ENCODE data around the gene CRADD.
"Not testable (repeated sequence)": the region's sequence is repeated elsewhere in the genome, so short reads cannot be mapped to it uniquely, and the experiment has no call there.

Gene CRADD

GRCh38 chr12:93737457-93738198, 60.5 kb downstream of the CRADD start:
- DNase-seq (ENCODE audit: low read depth): no peak

DNA sequence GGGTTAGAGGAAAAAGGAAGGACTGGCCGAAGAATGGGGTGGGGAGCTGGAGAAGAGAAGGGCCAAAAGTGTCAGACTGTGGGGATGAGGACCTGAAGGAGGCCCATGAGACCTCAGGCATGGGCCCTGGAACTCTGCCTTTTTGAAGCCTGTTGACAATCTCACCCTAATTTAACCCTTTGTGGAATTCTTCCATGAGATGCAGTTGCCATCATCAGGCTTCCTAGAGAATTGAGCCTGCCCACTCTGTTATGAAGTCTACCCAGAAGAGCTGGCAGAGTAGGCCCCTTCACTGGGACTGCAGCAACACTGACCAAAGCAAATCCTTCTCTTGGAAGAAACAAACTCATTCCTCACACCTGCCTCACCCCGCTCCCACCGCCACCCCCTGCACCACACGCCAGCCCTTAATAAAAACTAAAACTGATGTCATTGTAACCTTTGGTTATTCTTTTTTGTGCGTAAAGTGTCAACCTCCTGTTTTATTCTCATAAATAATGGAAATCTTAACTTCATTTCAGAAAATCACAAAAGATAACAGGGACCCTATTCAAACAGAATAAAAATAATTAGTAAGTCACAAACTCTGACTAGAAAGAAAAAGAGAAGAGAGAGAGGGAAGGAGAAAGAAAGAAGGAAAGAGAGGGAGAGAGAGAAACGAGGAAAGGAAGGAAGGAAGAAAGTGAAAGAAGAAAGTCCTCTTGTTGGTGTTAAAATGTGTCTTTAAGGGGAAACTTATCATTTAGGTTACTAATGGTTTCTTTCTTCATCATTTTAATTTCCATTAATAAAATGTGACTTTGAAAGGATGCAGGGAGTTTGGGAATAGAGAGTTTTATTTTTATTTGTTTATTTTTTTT, 61.3 kb downstream of the CRADD start:
- no peak for DNase-seq (ENCODE audit: low read depth)

GRCh38 chr12:93740751-93741150, 63.6 kb downstream of the CRADD start:
- DNase-seq (ENCODE audit: low read depth): no peak

- no peak for DNase-seq (ENCODE audit: low read depth)
Observed at GRCh38 chr12:93741659-93742109, 64.5 kb downstream of the CRADD start.

DNA sequence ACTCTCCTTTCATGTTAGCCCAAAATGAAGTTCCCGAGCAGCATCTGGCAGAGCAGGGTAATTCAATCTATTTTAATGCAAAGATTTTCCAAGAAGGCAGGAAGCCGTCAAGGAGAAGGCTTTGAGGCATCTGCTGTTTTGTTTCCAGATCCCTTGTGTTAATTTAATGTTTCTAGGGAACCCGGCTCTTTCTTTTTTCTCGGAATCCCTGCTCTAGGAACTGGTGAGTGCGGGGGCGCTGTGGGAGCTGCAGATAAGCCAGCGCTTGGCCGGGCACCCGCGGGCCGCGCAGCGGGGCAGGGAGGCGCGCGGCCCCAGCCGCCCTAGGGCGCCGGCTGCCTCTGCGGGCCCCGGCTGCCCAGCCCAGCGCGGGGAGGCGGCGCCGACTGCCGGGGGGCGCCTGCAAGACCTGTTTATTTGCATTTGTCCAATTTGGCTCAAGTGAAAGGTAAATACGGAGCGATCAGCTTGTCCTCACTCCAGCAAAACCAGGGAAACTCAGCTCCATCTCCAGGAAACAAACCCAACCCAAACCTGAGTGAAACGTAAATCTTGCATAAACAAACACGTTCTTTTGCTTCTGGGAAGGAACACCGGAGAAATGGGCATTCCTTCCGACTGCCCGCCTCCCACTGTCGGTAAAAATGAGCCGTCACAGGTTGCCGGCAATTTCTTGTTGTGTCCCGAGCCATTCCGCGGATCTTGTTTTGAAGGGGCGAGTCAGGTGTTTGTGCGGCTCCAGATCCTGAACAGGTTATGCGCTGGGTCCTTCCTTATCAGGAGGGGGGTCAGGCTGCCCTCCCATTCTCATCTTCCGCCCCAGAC, 65.1 kb downstream of the CRADD start:
- DNase-seq (ENCODE audit: low read depth): peak; percentile 13

- no peak for DNase-seq (ENCODE audit: low read depth)
Observed at GRCh38 chr12:93743229-93743998, 66.2 kb downstream of the CRADD start.

DNA sequence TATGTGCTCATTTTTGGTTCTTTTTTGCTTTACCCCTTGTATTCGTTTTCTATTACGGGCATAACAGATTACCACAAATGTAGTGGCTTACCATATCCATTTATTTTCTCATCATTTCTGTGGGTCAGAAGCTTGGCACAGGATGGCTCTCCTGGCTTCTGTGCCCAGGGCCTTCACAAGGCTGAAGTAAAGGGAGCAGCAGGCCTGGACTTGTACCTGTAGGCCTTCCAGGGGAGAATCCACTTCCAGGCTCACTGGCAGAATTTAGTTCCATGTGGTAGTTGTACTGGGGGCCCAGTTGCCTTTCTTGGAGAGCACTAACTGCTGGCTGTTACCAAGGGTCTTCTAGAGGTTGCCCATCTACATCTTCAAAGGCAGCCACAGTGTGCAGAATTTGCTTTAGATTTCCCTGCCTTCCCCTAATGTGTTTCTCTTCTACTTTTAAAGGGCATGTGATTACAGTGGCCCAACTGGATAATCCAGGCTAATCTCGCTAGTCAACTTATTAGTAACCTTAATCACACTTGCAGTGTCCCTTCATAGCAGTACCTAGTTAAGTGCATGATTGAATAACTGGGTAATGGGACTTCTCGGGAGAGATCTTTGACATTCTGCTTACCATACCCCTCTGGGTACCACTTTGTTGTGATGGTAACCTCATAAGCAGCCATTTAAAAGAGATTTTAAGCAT, 67.0 kb downstream of the CRADD start:
- no peak for DNase-seq (ENCODE audit: low read depth)

DNA sequence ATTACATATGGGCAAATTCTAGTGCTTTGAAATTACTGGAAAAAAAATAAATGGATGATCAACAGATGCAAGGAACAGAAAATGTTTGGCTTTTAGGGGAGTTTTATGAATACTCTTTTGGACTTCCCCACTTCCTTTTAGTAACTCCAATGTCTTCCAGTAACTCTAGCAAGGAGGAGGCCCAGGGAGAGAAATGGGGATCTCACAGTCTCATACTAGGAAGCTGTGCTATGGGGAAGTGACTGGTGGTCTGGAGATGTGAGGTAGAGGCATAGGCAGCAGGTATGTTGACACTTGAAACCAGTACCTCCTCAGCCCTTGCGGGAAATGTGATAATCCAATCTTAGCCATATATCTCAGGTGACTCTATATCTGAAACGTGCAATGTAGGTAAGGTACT, 68.1 kb downstream of the CRADD start:
- DNase-seq (ENCODE audit: low read depth): no peak

DNA sequence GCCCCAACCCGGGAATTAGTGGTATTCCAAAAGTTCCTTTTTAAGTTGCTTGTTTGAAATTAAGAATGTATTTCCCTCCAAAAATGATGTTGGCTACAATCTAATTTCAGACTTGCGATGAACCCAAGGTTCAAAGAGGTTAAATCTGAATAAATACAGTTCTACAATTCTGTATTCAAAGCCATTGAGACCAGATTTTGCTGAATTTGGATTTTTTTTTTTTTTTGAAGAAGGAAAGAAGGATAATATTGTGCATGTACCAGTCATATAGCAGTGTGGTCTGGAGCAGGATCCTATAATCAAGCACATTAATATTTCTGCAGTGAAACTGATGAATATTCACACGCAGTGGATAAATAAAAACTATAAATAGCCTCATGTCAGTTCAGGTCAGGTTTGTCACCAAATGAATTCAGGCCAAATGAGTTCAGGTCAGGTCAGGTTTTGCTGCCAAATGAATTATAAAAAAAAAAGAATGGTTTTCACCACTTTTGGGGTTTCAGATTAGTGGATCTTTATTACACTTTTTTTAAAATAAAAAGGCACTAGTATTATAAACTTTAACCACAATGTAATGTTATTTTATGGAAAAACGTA, 69.5 kb downstream of the CRADD start:
- no peak for DNase-seq (ENCODE audit: low read depth)

- DNase-seq (ENCODE audit: low read depth): no peak
Observed at GRCh38 chr12:93748672-93749383, 71.7 kb downstream of the CRADD start.

- DNase-seq (ENCODE audit: low read depth): no peak
Observed at GRCh38 chr12:93749515-93749914, 72.3 kb downstream of the CRADD start.

GRCh38 chr12:93750056-93750455, 72.9 kb downstream of the CRADD start:
- DNase-seq (ENCODE audit: low read depth): no peak

GRCh38 chr12:93751864-93752610, 74.9 kb downstream of the CRADD start:
- DNase-seq (ENCODE audit: low read depth): no peak

DNA sequence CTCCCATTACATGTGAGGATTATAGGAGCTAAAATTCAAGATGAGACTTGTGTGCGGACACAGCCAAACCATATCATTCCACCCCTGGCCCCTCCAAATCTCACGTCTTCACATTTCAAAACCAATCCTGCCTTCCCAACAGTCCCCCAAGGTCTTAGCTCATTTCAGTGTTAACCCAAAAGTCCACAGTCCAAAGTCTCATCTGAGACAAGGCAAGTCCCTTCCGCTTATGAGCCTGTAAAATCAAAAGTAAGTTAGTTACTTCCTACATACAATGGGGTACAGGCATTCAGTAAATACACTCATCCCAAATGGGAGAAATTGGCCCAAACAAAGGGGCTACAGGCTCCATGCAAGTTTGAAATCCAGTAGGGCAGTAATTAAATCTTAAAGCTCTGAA, 76.1 kb downstream of the CRADD start:
- DNase-seq (ENCODE audit: low read depth): no peak

GRCh38 chr12:93753838-93754429, 76.8 kb downstream of the CRADD start:
- DNase-seq (ENCODE audit: low read depth): no peak

- not testable (repeated sequence) for DNase-seq (ENCODE audit: low read depth)
Observed at GRCh38 chr12:93754859-93755258, 77.7 kb downstream of the CRADD start.

GRCh38 chr12:93756288-93756687, 79.1 kb downstream of the CRADD start:
- DNase-seq (ENCODE audit: low read depth): no peak

DNA sequence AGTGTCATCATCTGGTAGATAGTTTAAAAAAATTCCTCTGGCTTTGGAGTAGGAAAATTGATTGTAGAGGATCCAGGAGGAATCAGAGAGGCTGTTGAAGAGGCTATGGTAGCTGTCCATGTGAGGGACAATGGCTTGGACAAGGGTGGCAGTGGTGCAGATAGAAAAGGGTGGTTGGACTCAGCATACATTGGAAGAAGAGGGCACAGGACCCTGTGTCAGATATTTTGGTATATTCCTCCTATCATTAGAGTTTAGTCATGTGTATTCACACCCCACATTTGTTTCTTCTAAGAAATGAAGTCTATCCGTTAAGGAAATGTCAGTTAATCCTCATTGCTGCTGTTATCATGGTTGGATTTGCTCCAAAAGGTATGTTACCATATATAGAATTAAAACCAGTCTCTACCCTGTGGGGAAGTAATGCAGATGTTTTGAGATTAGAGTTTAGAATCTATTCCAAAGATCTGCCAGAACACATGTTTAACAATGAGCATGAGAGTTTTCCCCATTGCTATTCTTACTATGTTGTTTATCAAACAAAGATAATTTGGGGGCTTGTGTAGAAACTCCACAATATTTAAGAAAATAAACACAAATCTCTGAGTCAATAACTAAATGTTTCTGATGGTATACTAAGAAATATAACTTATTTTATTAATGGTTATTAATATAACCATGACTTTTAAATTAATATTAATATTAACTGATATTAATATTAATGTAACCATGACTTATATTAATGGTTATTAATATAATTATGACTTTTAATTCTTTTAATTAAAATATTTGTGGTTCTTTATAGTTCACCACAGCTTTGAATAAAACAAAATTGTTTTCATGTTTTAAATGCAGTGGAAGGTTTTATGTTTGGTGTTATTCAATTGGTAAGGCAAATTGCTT, 80.9 kb downstream of the CRADD start:
- no peak for DNase-seq (ENCODE audit: low read depth)

Measured in T follicular helper cell (primary cell).